Mucosa of descending colon (tissue), 3 donors: ENCODE measurements around the gene MKS1. TPM values are rescaled to one million over a fixed set of nuclear protein-coding genes. Genes with fewer than 3 reads are reported as not detected.

Experiments
- ATAC-seq: fragments of 200-7000 bp; cut with Tn5 transposase; one replicate; pipeline ENCODE4 v1.9.1; 2020; ENCODE audit warnings: mild to moderate bottlenecking, moderate library complexity
- DNase-seq, 3 donors: peaks; one replicate each; pipeline ENCODE4 v3.0.0-alpha.2; 2020
- H3K36me3 ChIP-seq: fragments of 200-600 bp; one replicate; pipeline ENCODE4 v1.8.0; 2021; ENCODE audit warnings: low read depth, mild to moderate bottlenecking
- H3K4me1 ChIP-seq: fragments of 200-600 bp; one replicate; pipeline ENCODE4 v1.8.0; 2021; ENCODE audit warnings: low read depth, mild to moderate bottlenecking
- H3K4me3 ChIP-seq: fragments of 200-600 bp; one replicate; pipeline ENCODE4 v1.8.0; 2021; ENCODE audit warnings: mild to moderate bottlenecking
- H3K9me3 ChIP-seq: fragments of 200-600 bp; one replicate; pipeline ENCODE4 v1.8.0; 2021; ENCODE audit warnings: mild to moderate bottlenecking
- intact Hi-C, 2 donors: fragments of 100-400 bp; cut with DNase I in 1 of 2; cut with micrococcal nuclease in 1 of 2; formaldehyde crosslinking; loops; one replicate each; pipeline versions ENCODE4 v1.11.0 to v1.11.1; 2022; cut with DNase I, micrococcal nuclease
- total RNA-seq, 3 donors: library from RNA; stranded (reverse); fragmentation: NEBNext Ultra II Directional in 2 of 3; extraction: Animal tissue kit (Norgen Biotek cat#: 25700) in 2 of 3; gene quantifications; one replicate each; pipeline versions ENCODE4 v1.2.1 to v1.2.4, GENCODE V29; 2021 to 2023
- TF ChIP-seq, protein P1 (sequence below): fragments of 200-600 bp; IDR thresholded peaks from one replicate; pipeline ENCODE4 v1.8.0; 2022; ENCODE audit warnings: antibody characterized with exemption, mild to moderate bottlenecking
- donor health status: DM: no; HTN: no; CAD: no; lungs with moderate emphysema.
- donor health status: DM: no; HTN: no; CAD: no.
- donor health status: DM: no; HTN: yes; CAD: no.

Gene MKS1
- total RNA-seq, 3 donors from 2014 or later = 12.9 to 18.5 (median 14.7) TPM

DNA sequence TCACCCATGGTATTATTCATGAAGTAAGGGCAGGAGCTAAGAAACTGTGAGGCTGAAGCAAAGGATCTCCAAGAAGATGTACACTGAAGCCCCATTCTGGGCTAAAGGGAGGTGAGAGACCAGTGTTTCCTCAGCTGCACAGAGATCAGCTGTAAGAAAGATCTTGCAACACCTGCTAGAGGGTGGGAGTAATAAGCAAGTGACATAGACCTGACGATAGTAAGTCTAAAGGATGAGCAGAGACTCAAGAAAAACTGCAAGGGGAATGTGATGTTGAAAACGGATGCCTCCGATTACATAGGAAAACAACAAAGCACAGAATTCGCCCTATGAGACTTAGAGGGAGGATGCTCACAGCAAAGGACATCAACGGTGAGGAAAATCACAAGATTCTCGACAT, 52.4 kb downstream of the MKS1 start, which contains the start of gene OR4D2:
Gene OR4D2 (plus strand): TSS at position 301 of the 400 bp plus-strand sequence. CDS start 2,674 bp downstream, outside the sequence.
- Histone ChIP-seq H3K4me1 (no peaks in the 10 kb centered on the region), H3K4me3 (no peak within 1 kb of the TSS), H3K36me3 (no peaks in the 10 kb centered on the region), H3K9me3 (no peaks in the 10 kb centered on the region)
- TF ChIP-seq, protein P1, sequence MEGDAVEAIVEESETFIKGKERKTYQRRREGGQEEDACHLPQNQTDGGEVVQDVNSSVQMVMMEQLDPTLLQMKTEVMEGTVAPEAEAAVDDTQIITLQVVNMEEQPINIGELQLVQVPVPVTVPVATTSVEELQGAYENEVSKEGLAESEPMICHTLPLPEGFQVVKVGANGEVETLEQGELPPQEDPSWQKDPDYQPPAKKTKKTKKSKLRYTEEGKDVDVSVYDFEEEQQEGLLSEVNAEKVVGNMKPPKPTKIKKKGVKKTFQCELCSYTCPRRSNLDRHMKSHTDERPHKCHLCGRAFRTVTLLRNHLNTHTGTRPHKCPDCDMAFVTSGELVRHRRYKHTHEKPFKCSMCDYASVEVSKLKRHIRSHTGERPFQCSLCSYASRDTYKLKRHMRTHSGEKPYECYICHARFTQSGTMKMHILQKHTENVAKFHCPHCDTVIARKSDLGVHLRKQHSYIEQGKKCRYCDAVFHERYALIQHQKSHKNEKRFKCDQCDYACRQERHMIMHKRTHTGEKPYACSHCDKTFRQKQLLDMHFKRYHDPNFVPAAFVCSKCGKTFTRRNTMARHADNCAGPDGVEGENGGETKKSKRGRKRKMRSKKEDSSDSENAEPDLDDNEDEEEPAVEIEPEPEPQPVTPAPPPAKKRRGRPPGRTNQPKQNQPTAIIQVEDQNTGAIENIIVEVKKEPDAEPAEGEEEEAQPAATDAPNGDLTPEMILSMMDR = no peak
- DNase-seq (no peak), ATAC-seq (no peak)
- intact Hi-C loops = no loop called here

DNA sequence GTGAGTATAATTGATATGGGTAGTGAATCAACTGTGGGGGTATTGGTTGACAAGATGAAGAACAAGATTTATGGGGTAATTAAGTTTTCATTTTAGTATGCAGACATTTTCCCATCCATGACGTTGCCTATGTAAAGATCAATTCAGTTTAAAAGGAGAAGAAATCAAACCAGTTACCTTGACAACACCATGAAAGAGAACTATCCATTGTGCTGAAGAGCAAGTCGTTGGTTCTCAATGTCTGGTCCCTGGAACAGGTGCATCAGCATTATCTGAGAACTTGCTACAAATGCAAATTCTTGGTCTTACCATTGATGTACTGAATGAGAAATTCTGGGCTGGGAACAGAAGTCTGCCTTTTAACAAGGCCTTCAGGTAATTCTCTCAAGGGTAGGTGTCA, 53.1 kb downstream of the MKS1 start:
- TF ChIP-seq, protein P1 = no peak
- ATAC-seq (no peak), DNase-seq (no peak)
- intact Hi-C loops = no loop called here
- no peaks in the 10 kb centered on the region for H3K9me3 ChIP-seq
- H3K4me1 ChIP-seq = no peaks in the 10 kb centered on the region
- no peaks in the 10 kb centered on the region for H3K36me3 ChIP-seq
- H3K4me3 ChIP-seq = no peak overlapping the region

DNA sequence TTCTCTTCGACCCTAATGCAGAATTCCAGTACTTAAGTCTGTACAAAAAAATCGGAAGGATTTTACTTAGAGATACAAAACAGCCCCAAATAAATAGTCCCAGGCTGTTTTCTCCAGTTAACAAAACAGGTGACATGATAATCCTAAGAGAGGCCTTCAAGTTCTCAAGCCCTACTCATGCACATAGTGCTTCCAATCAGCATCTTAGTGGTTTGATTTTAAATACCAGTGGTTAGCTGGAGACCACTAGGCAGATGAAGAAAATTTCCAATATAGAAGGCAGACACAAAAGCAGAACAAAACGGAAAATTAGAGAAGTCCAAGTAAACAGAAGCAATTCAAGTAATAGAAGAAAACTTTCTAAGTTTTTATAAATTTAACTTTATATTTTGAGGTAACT, 57.5 kb downstream of the MKS1 start:
- no peak for ATAC-seq
- intact Hi-C loops = no loop called here
- TF ChIP-seq, protein P1 = no peak
- no peaks in the 10 kb centered on the region for H3K9me3 ChIP-seq
- DNase-seq = no peak
- H3K4me3 ChIP-seq = no peak overlapping the region
- no peaks in the 10 kb centered on the region for H3K36me3 ChIP-seq
- peaks cover 4% of the 10 kb centered on the region for H3K4me1 ChIP-seq

DNA sequence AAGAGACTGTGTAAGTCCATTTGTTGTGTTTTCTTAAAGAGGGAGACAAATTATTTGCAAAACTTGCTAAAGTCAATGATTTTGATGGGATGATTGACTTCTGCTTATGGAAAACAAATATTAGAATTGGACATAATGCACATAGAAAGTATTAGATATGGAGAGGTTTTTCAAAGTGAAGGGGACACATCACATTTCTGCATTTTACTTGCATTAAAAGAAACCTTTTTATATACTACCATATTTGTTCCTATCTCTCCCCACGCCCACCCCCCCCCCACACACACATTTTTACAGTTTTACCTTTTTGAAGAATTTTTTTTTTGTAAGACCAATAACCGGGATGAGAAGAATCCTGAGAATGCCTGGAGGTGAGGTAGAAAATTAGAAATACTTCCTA, 60.9 kb downstream of the MKS1 start:
- Histone ChIP-seq H3K4me1 (peaks cover 4% of the 10 kb centered on the region), H3K9me3 (no peaks in the 10 kb centered on the region), H3K4me3 (no peak overlapping the region), H3K36me3 (no peaks in the 10 kb centered on the region)
- intact Hi-C loops = no loop called here
- DNase-seq = no peak
- TF ChIP-seq, protein P1 = no peak
- ATAC-seq = no peak

DNA sequence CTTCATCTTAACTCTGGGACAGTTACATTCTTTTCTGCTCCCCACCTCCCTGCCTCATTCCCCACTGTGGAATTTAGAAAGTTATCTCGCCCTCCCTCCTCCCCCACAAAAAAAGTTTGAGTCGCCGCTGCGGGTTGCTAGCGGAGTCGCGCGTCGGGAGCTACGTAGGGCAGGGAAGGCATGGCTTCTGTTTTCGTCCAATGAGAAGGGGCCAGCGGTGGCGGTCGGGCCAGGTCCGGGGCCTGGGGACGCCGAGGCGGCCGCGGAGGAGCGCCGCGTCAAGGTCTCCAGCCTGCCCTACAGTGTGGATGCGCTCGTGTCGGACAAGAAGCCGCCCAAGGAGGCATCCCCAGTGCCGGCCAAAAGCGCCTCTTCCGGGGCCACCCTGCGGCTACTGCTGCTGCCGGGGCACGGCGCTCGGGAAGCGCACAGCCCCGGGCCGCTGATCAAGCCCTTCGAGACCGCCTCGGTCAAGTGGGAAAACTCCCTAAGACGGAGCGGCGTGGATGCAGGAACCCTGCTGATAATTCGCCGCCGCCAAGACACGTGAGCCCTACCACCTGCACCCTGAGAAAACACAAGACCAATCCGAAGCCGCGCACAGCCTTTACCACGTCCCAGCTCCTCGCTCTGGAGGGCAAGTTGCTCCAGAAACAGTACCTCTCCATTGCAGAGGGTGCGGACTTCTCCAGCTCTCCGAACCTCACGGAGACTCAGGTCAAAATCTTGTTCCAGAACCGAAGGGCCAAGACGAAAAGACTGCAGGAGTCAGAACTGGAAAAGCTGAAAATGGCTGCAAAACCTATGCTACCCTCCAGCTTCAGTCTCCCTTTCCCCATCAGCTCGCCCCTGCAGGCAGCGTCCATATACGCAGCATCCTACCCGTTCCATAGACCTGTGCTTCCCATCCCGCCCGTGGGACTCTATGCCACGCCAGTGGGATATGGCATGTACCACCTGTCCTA, 61.9 kb downstream of the MKS1 start:
- ATAC-seq = peak; percentile 61
- H3K4me3 ChIP-seq = no peak overlapping the region
- H3K36me3 ChIP-seq = no peaks in the 10 kb centered on the region
- H3K4me1 ChIP-seq = peaks cover 4% of the 10 kb centered on the region
- intact Hi-C loops = no loop called here
- peak; percentile 2 to 56 (median 46) for DNase-seq
- no peaks in the 10 kb centered on the region for H3K9me3 ChIP-seq
- TF ChIP-seq, protein P1 = no peak

Other genes with a start within 250 kb of the MKS1 start
- 100 to 1,000 TPM in 1 of 3 donors, 10 to 100 TPM in 2; 48.1 to 107 (median 48.9) TPM for gene VEZF1, start 231.0 kb downstream of the MKS1 start, total RNA-seq
- 100 to 1,000 TPM; 150 to 188 (median 184) TPM for gene SRSF1, start 212.0 kb downstream of the MKS1 start, total RNA-seq
- gene DYNLL2, start 135.8 kb downstream of the MKS1 start, total RNA-seq = 10 to 100 TPM; 33.9 to 53.2 (median 33.9) TPM
- gene OR4D1, start 70.9 kb downstream of the MKS1 start, total RNA-seq = not detected
- not detected for gene OR4D2, start 52.3 kb downstream of the MKS1 start, total RNA-seq
- not detected for gene EPX, start 26.5 kb downstream of the MKS1 start, total RNA-seq
- gene LPO, start 19.3 kb upstream of the MKS1 start, total RNA-seq = not detected
- under 1 TPM in 1 of 3 donors, not detected in 2; 0.19 TPM for gene MPO, start 61.7 kb upstream of the MKS1 start, total RNA-seq
- 10 to 100 TPM in 1 of 3 donors, 1 to 10 TPM in 2; 5.3 to 27.7 (median 8.3) TPM for gene TSPOAP1, start 109.5 kb upstream of the MKS1 start, total RNA-seq
- gene SUPT4H1, start 132.9 kb upstream of the MKS1 start, total RNA-seq = 10 to 100 TPM; 57.9 to 79.5 (median 68.9) TPM
- 10 to 100 TPM; 24.2 to 68.5 (median 37.7) TPM for gene RNF43, start 198.3 kb upstream of the MKS1 start, total RNA-seq